Body of pancreas (tissue), 4 donors: Measurements from ENCODE around the gene DSTN.

Source experiments
- POLR2A ChIP-seq, 3 donors: fragments of 450-650 bp; IDR thresholded peaks; one replicate each; pipeline ENCODE4 v1.6.1; 2016; ENCODE audit warnings: antibody characterized with exemption in 3 of 3, mild to moderate bottlenecking in 2 of 3
- TF ChIP-seq, protein P1 (sequence below), 7 experiments: fragments of 450-650 bp in 4 of 7; fragments of 200-600 bp in 3 of 7; sonication (generic) in 3 of 7; IDR thresholded peaks; one replicate each; pipeline ENCODE4 v1.5.1; 2016 to 2019; ENCODE audit warnings: antibody characterized with exemption in 7 of 7

DNA sequence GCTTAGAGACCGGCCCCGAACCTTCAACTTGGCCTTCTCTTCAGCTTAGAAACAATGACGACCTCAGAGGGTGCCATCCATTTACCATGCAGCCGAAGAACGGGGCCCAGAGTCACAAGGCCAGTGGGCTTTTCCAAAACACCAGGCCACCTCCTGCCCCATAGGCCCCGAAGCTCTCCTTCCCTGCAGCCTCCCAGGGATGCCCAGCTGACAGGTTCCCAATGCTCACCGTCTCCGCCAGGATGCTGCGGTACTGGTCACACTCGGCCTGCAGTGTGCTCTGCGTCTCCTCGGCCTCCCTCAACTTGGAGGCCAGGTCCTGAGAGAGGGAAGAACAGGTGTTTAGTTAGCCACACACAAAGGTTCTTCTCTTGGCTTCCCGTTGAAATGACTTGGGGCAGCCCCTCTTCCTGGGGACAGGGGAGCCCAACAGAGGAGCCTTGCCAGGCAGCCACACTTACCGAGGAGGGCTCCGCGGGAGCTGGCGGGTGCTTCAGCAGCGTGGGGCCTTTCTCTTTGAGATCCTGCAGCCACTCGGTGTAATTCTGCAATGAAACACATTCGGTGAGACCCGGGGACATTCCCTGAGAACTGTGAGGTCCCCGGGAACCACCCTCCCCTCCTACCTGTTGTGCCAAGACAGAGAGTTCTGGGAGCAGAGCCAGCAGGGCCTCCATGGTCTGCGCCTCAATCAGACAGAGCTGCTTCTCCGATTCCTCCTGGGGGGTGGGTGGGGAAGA, 51.5 kb downstream of the DSTN start:
- no peak for TF ChIP-seq POLR2A (IDR thresholded peaks at IDR 0.05)
- TF ChIP-seq, protein P1, sequence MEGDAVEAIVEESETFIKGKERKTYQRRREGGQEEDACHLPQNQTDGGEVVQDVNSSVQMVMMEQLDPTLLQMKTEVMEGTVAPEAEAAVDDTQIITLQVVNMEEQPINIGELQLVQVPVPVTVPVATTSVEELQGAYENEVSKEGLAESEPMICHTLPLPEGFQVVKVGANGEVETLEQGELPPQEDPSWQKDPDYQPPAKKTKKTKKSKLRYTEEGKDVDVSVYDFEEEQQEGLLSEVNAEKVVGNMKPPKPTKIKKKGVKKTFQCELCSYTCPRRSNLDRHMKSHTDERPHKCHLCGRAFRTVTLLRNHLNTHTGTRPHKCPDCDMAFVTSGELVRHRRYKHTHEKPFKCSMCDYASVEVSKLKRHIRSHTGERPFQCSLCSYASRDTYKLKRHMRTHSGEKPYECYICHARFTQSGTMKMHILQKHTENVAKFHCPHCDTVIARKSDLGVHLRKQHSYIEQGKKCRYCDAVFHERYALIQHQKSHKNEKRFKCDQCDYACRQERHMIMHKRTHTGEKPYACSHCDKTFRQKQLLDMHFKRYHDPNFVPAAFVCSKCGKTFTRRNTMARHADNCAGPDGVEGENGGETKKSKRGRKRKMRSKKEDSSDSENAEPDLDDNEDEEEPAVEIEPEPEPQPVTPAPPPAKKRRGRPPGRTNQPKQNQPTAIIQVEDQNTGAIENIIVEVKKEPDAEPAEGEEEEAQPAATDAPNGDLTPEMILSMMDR (IDR thresholded peaks at IDR 0.05), result no peak
